Pancreas (tissue), 10 donors: ENCODE results near the gene CYTH4. TPM values are rescaled to one million over a fixed set of nuclear protein-coding genes. Genes with fewer than 3 reads are reported as not detected.

Source experiments
- ATAC-seq, 4 donors: fragments of 200-7000 bp; cut with Tn5 transposase; one replicate each; pipeline versions ENCODE4 v1.8.0 to v1.9.1; 2020; ENCODE audit warnings: mild to moderate bottlenecking in 4 of 4, moderate library complexity in 4 of 4
- DNase-seq, 6 donors: peaks; one replicate each; pipeline ENCODE4 v3.0.0-alpha.2; 2020
- FAIRE-seq: peaks from 2 replicates; lab custom pipeline; 2012; peaks lifted over from hg19 to GRCh38; lab: Jason Lieb, UNC
- H3K27ac ChIP-seq, 4 donors: fragments of 200-600 bp; sonication (generic); 1 replicate in 3 of 4; 2 replicates in 1 of 4; pipeline versions ENCODE4 v1.5.0 to v1.8.0; 2020
- H3K27me3 ChIP-seq, 4 donors: fragments of 200-600 bp; one replicate each; pipeline ENCODE4 v1.8.0; 2021
- H3K36me3 ChIP-seq, 3 donors: fragments of 200-600 bp; sonication (generic) in 1 of 3; one replicate each; pipeline versions ENCODE4 v1.5.0 to v1.8.0; 2020 to 2021
- H3K4me1 ChIP-seq, 3 donors: fragments of 200-600 bp; one replicate each; pipeline ENCODE4 v1.8.0; 2021
- H3K4me3 ChIP-seq, 4 donors: fragments of 200-600 bp; sonication (generic) in 2 of 4; one replicate each; pipeline versions ENCODE4 v1.5.0 to v1.8.0; 2020 to 2021
- H3K9me3 ChIP-seq, 4 donors: fragments of 200-600 bp; one replicate each; pipeline ENCODE4 v1.8.0; 2021
- WGBS, 2 donors: extraction: QIAGEN DNeasy Blood & Tissue Kit; methylation state at CpG; one replicate each; pipeline ENCODE4 v1.1.7; 2013; 5-methylcytosine and 5-hydroxymethylcytosine counted together
- intact Hi-C, 3 donors: fragments of 100-400 bp; cut with DNase I; formaldehyde crosslinking; loops; one replicate each; pipeline versions ENCODE4 v1.11.1 to v1.14.2; 2022
- polyA plus RNA-seq, 2 donors: library from polyadenylated mRNA; stranded (reverse); fragments of 200-250 nt; gene quantifications; one replicate each; pipeline ENCODE4 v1.2.3, GENCODE V29; 2013
- total RNA-seq, 6 donors: library from RNA; stranded (reverse); fragmentation: NEBNext Ultra II Directional in 4 of 6; extraction: Animal tissue kit (Norgen Biotek cat#: 25700) in 4 of 6; gene quantifications; one replicate each; pipeline versions ENCODE4 v1.2.1 to v1.2.4, GENCODE V29; 2021 to 2023
- TF ChIP-seq, protein P1 (sequence below), 4 donors: fragments of 200-600 bp; sonication (generic) in 3 of 4; IDR thresholded peaks; one replicate each; pipeline versions ENCODE4 v1.5.0 to v1.8.0; 2021; ENCODE audit warnings: antibody characterized with exemption in 4 of 4
- donor health status: healthy with polysubstance abuse.
- donor health status: DM: no; HTN: no; CAD: no; lungs with moderate emphysema.
- donor health status: DM: no; HTN: no; CAD: no.
- donor health status: control.
- donor health status: control.
- donor health status: Bipolar disorder and iron deficiency.
- donor health status: DM: yes; HTN: yes; CAD: no.
- donor health status: DM: no; HTN: no; CAD: no.
- donor health status: DM: no; HTN: no; CAD: no.
- donor health status: DM: yes; HTN: yes; CAD: no.

Gene CYTH4
- total and polyA plus RNA-seq, 8 donors: 0.79 to 12.0 (median 2.8) TPM

DNA sequence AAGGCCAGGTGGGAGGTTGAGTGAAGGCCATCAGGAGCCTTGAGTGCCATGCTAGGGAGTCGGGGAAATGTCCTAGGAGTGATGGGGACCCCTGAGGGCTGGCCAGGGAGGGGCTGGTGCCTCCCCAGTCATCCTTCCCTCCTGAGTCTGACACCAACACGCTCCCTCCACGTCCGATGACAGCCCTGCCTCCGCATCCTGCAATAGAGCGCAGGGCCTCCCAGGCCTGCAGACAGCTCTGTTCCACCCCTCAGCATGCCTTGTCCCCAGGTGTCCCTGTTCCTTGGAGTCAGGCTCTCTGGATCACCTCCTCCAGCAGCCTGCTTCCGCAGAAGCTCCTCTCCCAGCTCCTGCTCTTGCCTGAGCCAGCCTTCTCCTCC, 41.4 kb upstream of the CYTH4 start:
- Histone ChIP-seq H3K36me3 (no peaks in the 10 kb centered on the region), H3K27ac (no peak overlapping the region), H3K9me3 (no peaks in the 10 kb centered on the region), H3K27me3 (no peaks in the 10 kb centered on the region), H3K4me1 (no peaks in the 10 kb centered on the region), H3K4me3 (no peak overlapping the region)
- intact Hi-C loops: no loop called here
- DNase-seq (no peak), ATAC-seq (no peak), FAIRE-seq (no peak)
- 76 to 81% methylated on average over 7 of the region's 7 CpGs for WGBS, 2 donors
- TF ChIP-seq, protein P1, sequence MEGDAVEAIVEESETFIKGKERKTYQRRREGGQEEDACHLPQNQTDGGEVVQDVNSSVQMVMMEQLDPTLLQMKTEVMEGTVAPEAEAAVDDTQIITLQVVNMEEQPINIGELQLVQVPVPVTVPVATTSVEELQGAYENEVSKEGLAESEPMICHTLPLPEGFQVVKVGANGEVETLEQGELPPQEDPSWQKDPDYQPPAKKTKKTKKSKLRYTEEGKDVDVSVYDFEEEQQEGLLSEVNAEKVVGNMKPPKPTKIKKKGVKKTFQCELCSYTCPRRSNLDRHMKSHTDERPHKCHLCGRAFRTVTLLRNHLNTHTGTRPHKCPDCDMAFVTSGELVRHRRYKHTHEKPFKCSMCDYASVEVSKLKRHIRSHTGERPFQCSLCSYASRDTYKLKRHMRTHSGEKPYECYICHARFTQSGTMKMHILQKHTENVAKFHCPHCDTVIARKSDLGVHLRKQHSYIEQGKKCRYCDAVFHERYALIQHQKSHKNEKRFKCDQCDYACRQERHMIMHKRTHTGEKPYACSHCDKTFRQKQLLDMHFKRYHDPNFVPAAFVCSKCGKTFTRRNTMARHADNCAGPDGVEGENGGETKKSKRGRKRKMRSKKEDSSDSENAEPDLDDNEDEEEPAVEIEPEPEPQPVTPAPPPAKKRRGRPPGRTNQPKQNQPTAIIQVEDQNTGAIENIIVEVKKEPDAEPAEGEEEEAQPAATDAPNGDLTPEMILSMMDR (IDR thresholded peaks at IDR 0.05): no peak

DNA sequence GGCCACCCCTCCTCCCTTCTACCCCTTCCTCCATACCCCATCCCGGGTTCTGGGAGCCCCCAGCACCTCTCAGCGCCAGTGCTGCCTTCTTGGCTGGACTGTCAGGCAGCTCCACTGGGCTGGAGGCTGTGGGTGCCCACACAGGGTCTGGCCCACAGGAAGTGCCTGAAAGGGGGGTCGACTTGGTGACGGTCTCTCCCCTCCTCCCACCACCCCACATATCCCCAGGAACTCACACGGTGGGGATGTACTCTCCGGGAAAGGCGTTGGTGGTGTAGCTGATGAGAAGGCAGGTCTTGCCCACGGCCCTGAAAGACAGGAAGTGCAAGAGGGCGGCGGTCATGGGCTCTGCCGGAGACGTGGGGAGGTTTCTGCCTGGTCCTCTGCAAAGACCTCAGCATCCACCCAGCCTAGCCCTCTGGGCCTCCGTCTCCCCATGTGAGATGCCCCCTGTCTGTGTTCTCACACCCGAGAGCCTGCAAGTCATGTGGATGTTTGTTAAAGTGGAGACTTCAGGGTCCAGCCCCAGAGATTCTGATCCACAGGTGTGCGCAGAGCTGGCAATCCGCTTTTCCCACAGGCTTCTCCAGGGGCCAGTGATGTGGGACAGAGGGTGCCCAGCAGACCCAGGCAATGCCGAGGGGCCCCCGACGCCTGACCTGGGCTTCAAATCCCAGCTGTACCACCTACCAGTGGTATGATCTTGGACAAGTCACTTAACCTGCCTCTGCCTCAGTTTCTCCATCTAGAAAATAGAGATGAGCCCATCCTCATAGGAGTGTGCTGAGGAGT, 40.8 kb upstream of the CYTH4 start:
- TF ChIP-seq, protein P1 (IDR thresholded peaks at IDR 0.05): no peak
- FAIRE-seq (no peak), ATAC-seq (no peak), DNase-seq (no peak)
- peak overlapping the region in 1 of 4 donors; percentile 20 for H3K4me3 ChIP-seq
- H3K27ac ChIP-seq: no peak overlapping the region
- H3K36me3 ChIP-seq: no peaks in the 10 kb centered on the region
- H3K9me3 ChIP-seq: no peaks in the 10 kb centered on the region
- intact Hi-C loops: no loop called here
- no peaks in the 10 kb centered on the region for H3K27me3 ChIP-seq
- no peaks in the 10 kb centered on the region for H3K4me1 ChIP-seq
- WGBS, 2 donors: 61 to 70% methylated on average over 19 of the region's 19 CpGs

DNA sequence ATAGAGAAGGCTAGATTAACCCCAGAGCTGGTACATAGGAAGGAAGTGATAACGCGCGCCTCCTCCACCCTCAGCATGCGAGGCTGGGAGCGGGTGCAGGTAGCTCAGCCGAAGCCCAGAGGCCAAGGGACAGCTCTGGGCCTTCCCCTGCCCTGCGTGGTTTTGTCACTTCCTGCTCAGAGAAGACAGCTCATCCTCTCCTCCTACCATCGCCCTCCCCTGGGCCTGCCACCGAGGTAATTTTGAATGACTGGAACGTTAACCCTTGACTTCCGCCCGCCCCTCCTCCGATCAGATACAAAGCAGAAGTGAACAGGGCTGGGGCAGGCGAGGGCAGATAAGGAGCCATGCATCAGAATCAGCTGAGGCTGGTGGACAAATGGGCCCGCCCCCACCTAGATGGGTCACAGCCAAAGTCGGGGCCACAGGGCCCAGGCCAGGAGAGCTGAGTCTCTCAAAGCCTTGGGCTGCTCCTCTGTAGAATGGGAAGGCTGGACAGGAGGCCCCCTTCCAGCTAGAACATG, 39.9 kb upstream of the CYTH4 start:
- intact Hi-C loops: no loop called here
- peak overlapping the region in 1 of 4 donors; percentile 33 for H3K4me3 ChIP-seq
- H3K36me3 ChIP-seq: no peaks in the 10 kb centered on the region
- ATAC-seq (peak in 3 of 4 donors; percentile 44 to 55 (median 50)), DNase-seq (peak in 1 of 6 donors; percentile 55), FAIRE-seq (no peak)
- H3K9me3 ChIP-seq: no peaks in the 10 kb centered on the region
- 54 to 63% methylated on average over 16 of the region's 16 CpGs for WGBS, 2 donors
- TF ChIP-seq, protein P1 (IDR thresholded peaks at IDR 0.05): no peak
- no peak overlapping the region for H3K27ac ChIP-seq
- no peaks in the 10 kb centered on the region for H3K4me1 ChIP-seq
- H3K27me3 ChIP-seq: no peaks in the 10 kb centered on the region

DNA sequence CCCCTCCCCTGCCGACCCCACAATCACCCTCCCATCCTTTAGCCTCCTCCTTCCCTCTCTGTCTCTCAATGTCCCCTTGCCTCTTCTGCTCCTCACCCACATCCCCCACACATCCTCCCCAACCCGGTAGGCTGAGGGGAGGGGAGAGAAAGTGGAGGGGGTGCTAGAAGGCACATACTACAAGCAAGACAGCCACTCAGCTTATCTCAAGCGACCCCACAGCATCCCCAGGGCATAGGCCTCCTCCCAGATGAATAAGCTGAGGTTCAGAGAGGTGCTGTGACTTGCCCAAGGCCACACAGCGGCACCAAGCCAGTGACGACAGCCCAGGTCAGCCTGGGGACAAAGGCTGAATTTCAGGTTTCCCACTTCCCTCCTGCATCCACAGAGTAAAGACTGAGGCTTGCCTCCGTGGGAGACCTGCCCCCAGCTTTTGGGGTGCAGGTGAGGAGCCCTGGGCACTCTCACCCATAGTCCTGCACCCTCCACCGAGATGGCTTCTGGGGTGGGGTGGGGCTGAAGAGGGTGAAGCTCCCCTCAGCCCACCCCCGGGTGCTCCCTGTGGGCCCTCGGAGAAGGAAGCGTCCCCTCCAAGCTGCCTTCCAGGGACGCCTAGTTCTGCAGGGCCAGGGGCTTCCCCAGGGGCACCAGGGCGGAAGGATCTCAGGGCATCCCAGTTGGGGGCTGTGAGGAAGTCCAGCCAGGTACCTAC, 38.8 kb upstream of the CYTH4 start:
- Histone ChIP-seq H3K27me3 (no peaks in the 10 kb centered on the region), H3K4me3 (peak overlapping the region in 1 of 4 donors; percentile 33), H3K9me3 (no peaks in the 10 kb centered on the region), H3K27ac (peak overlapping the region in 1 of 4 donors; percentile 44), H3K4me1 (no peaks in the 10 kb centered on the region), H3K36me3 (no peaks in the 10 kb centered on the region)
- ATAC-seq: peak in 2 of 4 donors; percentile 8 to 22
- DNase-seq: no peak
- intact Hi-C loops: no loop called here
- no peak for FAIRE-seq
- WGBS, 2 donors: 38 to 52% methylated on average over 11 to 12 of the region's 12 CpGs
- TF ChIP-seq, protein P1 (IDR thresholded peaks at IDR 0.05): no peak
